GM10266 (cell line): Measurements from ENCODE around the gene CEP126.

Experiments used
- DNase-seq: peaks from one replicate; pipeline ENCODE4 v3.0.0; 2012; ENCODE audit errors: extremely low spot score
- CTCF ChIP-seq: IDR thresholded peaks from 2 replicates; pipeline ENCODE4 v1.5.1; 2012; ENCODE audit warnings: mild to moderate bottlenecking, low read depth; ENCODE audit not compliant: control insufficient read depth, insufficient read depth; ENCODE audit errors: missing control alignments

The CEP126 gene

GRCh38 chr11:102010776-102011494, 96.1 kb downstream of the CEP126 start:
- TF ChIP-seq CTCF, result no peak
- no peak for DNase-seq

GRCh38 chr11:102012946-102013345, 98.1 kb downstream of the CEP126 start:
- no peak for TF ChIP-seq CTCF
- DNase-seq, result no peak

GRCh38 chr11:102014756-102015155, 99.9 kb downstream of the CEP126 start:
- DNase-seq, result no peak
- no peak for TF ChIP-seq CTCF

GRCh38 chr11:102017026-102017425, 102.2 kb downstream of the CEP126 start:
- no peak for DNase-seq
- no peak for TF ChIP-seq CTCF

- TF ChIP-seq CTCF, result no peak
Observed at GRCh38 chr11:102026217-102026616, 111.4 kb downstream of the CEP126 start.

GRCh38 chr11:102026959-102027358, 112.1 kb downstream of the CEP126 start:
- DNase-seq, result no peak
- TF ChIP-seq CTCF, result no peak

More at GRCh38 chr11:102026217-102026616, 111.4 kb downstream of the CEP126 start:
- DNase-seq, result no peak

GRCh38 chr11:102036757-102037156, 121.9 kb downstream of the CEP126 start:
- no peak for TF ChIP-seq CTCF
- no peak for DNase-seq
